ENCODE measurements around the gene EDDM13. TPM values are rescaled to one million over a fixed set of nuclear protein-coding genes. Genes with fewer than 3 reads are reported as not detected.

EDDM13 gene
- total RNA-seq, 1 experiment from 2014 or later: not detected

- no TSS peak for BruUV-seq (replicated peaks)
These were observed 19.3 kb downstream of the EDDM13 start for GRCh38 chr19:56291867-56292266.

GRCh38 chr19:56294549-56294948 lies 22.0 kb downstream of the EDDM13 start:
- H3K27me3 Mint-ChIP-seq (ENCODE audit: insufficient read depth, unreplicated experiment): no peaks in the 10 kb centered on the region
- TF ChIP-seq CTCF (IDR thresholded peaks at IDR 0.05; ENCODE audit: insufficient read depth in 1 of 2, low read depth in 1 of 2, low read length in 1 of 2, severe bottlenecking in 1 of 2, unreplicated experiment in 1 of 2): no peak

More at GRCh38 chr19:56291867-56292266, 19.3 kb downstream of the EDDM13 start:
- H3K27ac Mint-ChIP-seq (ENCODE audit: unreplicated experiment): no peak overlapping the region
- Histone ChIP-seq H3K9me3 (no peaks in the 10 kb centered on the region), H3K4me3 (ENCODE audit: low read depth, low read length) (no peak overlapping the region), H3K36me3 (ENCODE audit: control insufficient read depth, insufficient read depth, low read length) (no peaks in the 10 kb centered on the region), H3K27me3 (replicated peaks; ENCODE audit: control insufficient read depth, insufficient read depth, low read length) (no peaks in the 10 kb centered on the region), H3K4me1 (no peaks in the 10 kb centered on the region)
- no peaks in the 10 kb centered on the region for H3K4me1 Mint-ChIP-seq (ENCODE audit: low read depth, unreplicated experiment)
- TF ChIP-seq CTCF (IDR thresholded peaks at IDR 0.05; ENCODE audit: insufficient read depth in 1 of 2, low read depth in 1 of 2, low read length in 1 of 2, severe bottlenecking in 1 of 2, unreplicated experiment in 1 of 2): no peak
- peaks cover 7% of the 10 kb centered on the region for H3K36me3 Mint-ChIP-seq (ENCODE audit: insufficient read depth, unreplicated experiment)
- ChIA-PET CTCF (interaction anchor here (0.7 to 1.2 kb wide), 2 partner anchors 18 to 67 kb away, joined by 3 to 4 read pairs; no protein-coding TSS in a partner anchor), POLR2A (no interaction called here)
- no peaks in the 10 kb centered on the region for H3K27me3 Mint-ChIP-seq (ENCODE audit: insufficient read depth, unreplicated experiment)
- no peaks in the 10 kb centered on the region for H3K9me3 Mint-ChIP-seq (ENCODE audit: unreplicated experiment)
- no peak for DNase-seq
- intact Hi-C loops (cut with micrococcal nuclease; ENCODE audit: unreplicated experiment): no loop called here
- no peak overlapping the region for H3K4me3 Mint-ChIP-seq (ENCODE audit: unreplicated experiment)

GRCh38 chr19:56295531-56296455 lies 23.2 kb downstream of the EDDM13 start:
- H3K36me3 ChIP-seq (ENCODE audit: control insufficient read depth, insufficient read depth, low read length): no peaks in the 10 kb centered on the region
- no peaks in the 10 kb centered on the region for H3K4me1 Mint-ChIP-seq (ENCODE audit: low read depth, unreplicated experiment)
- no peak overlapping the region for H3K27ac Mint-ChIP-seq (ENCODE audit: unreplicated experiment)
- TF ChIP-seq CTCF (IDR thresholded peaks at IDR 0.05; ENCODE audit: insufficient read depth in 1 of 2, low read depth in 1 of 2, low read length in 1 of 2, severe bottlenecking in 1 of 2, unreplicated experiment in 1 of 2): no peak
- intact Hi-C loops (cut with micrococcal nuclease; ENCODE audit: unreplicated experiment): no loop called here
- no peaks in the 10 kb centered on the region for H3K9me3 ChIP-seq
- no peak for DNase-seq
- H3K4me1 ChIP-seq: no peaks in the 10 kb centered on the region
- CTCF ChIA-PET: interaction anchor here (0.6 kb wide), 1 partner anchor 21 kb away, joined by 3 read pairs; no protein-coding TSS in a partner anchor
- H3K4me3 ChIP-seq (ENCODE audit: low read depth, low read length): no peak overlapping the region
- peaks cover 7% of the 10 kb centered on the region for H3K36me3 Mint-ChIP-seq (ENCODE audit: insufficient read depth, unreplicated experiment)
- POLR2A ChIA-PET: no interaction called here
- no peaks in the 10 kb centered on the region for H3K9me3 Mint-ChIP-seq (ENCODE audit: unreplicated experiment)
- H3K27me3 Mint-ChIP-seq (ENCODE audit: insufficient read depth, unreplicated experiment): no peaks in the 10 kb centered on the region
- no TSS peak for BruUV-seq (replicated peaks)
- no peaks in the 10 kb centered on the region for H3K27me3 ChIP-seq (replicated peaks; ENCODE audit: control insufficient read depth, insufficient read depth, low read length)
- no peak overlapping the region for H3K4me3 Mint-ChIP-seq (ENCODE audit: unreplicated experiment)

More at GRCh38 chr19:56294549-56294948, 22.0 kb downstream of the EDDM13 start:
- no peak overlapping the region for H3K27ac Mint-ChIP-seq (ENCODE audit: unreplicated experiment)
- peaks cover 7% of the 10 kb centered on the region for H3K36me3 Mint-ChIP-seq (ENCODE audit: insufficient read depth, unreplicated experiment)
- no peaks in the 10 kb centered on the region for H3K27me3 ChIP-seq (replicated peaks; ENCODE audit: control insufficient read depth, insufficient read depth, low read length)
- no peak for DNase-seq
- no peaks in the 10 kb centered on the region for H3K4me1 ChIP-seq
- H3K36me3 ChIP-seq (ENCODE audit: control insufficient read depth, insufficient read depth, low read length): no peaks in the 10 kb centered on the region
- ChIA-PET POLR2A (no interaction called here), CTCF (no interaction called here)
- no TSS peak for BruUV-seq (replicated peaks)
- no peak overlapping the region for H3K4me3 ChIP-seq (ENCODE audit: low read depth, low read length)
- no peaks in the 10 kb centered on the region for H3K4me1 Mint-ChIP-seq (ENCODE audit: low read depth, unreplicated experiment)
- H3K9me3 ChIP-seq: no peaks in the 10 kb centered on the region
- no peak overlapping the region for H3K4me3 Mint-ChIP-seq (ENCODE audit: unreplicated experiment)
- intact Hi-C loops (cut with micrococcal nuclease; ENCODE audit: unreplicated experiment): no loop called here
- H3K9me3 Mint-ChIP-seq (ENCODE audit: unreplicated experiment): no peaks in the 10 kb centered on the region
